ENCODE measurements around the gene SPAG16. TPM values are rescaled to one million over a fixed set of nuclear protein-coding genes. Genes with fewer than 3 reads are reported as not detected.

SPAG16 gene
- polyA plus RNA-seq, 6 donors from 2014 or later = 8.4 to 19.7 (median 15.7) TPM

- no peaks in the 10 kb centered on the region for H3K36me3 Mint-ChIP-seq
- H3K27me3 Mint-ChIP-seq = no peaks in the 10 kb centered on the region
- DNase-seq (no peak), ATAC-seq (ENCODE audit: low read depth in 2 of 2) (no peak)
- no peak overlapping the region for H3K4me3 Mint-ChIP-seq
- no peaks in the 10 kb centered on the region for H3K4me1 Mint-ChIP-seq
- H3K27ac Mint-ChIP-seq = no peak overlapping the region
- H3K9me3 Mint-ChIP-seq = peaks cover 0 to 31% (median 8%) of the 10 kb centered on the region in 7 donors
Observed at GRCh38 chr2:213551526-213551925, 267.3 kb downstream of the SPAG16 start.

- H3K36me3 Mint-ChIP-seq = no peaks in the 10 kb centered on the region
- no peak for DNase-seq
- no peaks in the 10 kb centered on the region for H3K4me1 Mint-ChIP-seq
- peaks cover 0 to 33% (median 8%) of the 10 kb centered on the region in 7 donors for H3K9me3 Mint-ChIP-seq
- H3K27me3 Mint-ChIP-seq = no peaks in the 10 kb centered on the region
- H3K4me3 Mint-ChIP-seq = no peak overlapping the region
- no peak for ATAC-seq (ENCODE audit: low read depth in 2 of 2)
- no peak overlapping the region for H3K27ac Mint-ChIP-seq
Observed at GRCh38 chr2:213559053-213559452, 274.8 kb downstream of the SPAG16 start.

- H3K9me3 Mint-ChIP-seq = peaks cover 0 to 7% (median 3%) of the 10 kb centered on the region in 7 donors
- DNase-seq (no peak), ATAC-seq (ENCODE audit: low read depth in 2 of 2) (no peak)
- no peaks in the 10 kb centered on the region for H3K36me3 Mint-ChIP-seq
- no peaks in the 10 kb centered on the region for H3K4me1 Mint-ChIP-seq
- no peak overlapping the region for H3K27ac Mint-ChIP-seq
- H3K4me3 Mint-ChIP-seq = no peak overlapping the region
- no peaks in the 10 kb centered on the region for H3K27me3 Mint-ChIP-seq
Observed at GRCh38 chr2:213561759-213562158, 277.5 kb downstream of the SPAG16 start.

DNA sequence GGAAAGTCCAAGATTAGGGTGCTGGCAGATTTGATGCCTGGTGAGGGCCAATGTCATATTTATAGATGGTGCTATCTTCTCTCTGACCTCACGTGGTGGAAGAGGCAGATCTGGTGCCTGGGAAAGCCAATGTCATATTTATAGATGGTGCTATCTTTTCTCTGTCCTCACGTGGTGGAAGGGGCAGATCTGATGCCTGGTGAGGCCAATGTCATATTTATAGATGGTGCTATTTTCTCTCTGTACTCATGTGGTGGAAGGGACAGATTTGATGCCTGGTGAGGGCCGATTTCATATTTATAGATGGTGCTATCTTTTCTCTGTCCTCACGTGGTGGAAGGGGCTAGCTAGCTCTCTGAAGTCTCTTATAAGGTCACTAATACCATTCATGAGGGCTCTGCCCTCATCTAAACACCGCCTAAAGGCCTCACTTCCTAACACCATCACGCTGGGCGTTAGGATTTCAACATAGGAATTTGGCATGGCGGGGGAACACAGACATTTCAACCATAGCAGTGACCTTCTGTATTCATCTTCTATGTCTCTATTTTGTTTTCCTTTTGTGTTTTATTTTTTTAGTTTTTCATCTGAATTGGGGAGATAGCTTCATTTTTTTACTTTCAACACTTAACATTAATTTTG lies 278.4 kb downstream of the SPAG16 start:
- ATAC-seq (ENCODE audit: low read depth in 2 of 2) = no peak

GRCh38 chr2:213566846-213567245 lies 282.6 kb downstream of the SPAG16 start:
- no peak overlapping the region for H3K27ac Mint-ChIP-seq

More for the DNA sequence above, 278.4 kb downstream of the SPAG16 start:
- Mint-ChIP-seq H3K27ac (peak overlapping the region in 1 of 6 donors; percentile 28), H3K4me3 (no peak overlapping the region), H3K27me3 (no peaks in the 10 kb centered on the region), H3K9me3 (peaks cover 0 to 7% (median 3%) of the 10 kb centered on the region in 7 donors), H3K4me1 (no peaks in the 10 kb centered on the region), H3K36me3 (no peaks in the 10 kb centered on the region)
- DNase-seq = no peak

DNA sequence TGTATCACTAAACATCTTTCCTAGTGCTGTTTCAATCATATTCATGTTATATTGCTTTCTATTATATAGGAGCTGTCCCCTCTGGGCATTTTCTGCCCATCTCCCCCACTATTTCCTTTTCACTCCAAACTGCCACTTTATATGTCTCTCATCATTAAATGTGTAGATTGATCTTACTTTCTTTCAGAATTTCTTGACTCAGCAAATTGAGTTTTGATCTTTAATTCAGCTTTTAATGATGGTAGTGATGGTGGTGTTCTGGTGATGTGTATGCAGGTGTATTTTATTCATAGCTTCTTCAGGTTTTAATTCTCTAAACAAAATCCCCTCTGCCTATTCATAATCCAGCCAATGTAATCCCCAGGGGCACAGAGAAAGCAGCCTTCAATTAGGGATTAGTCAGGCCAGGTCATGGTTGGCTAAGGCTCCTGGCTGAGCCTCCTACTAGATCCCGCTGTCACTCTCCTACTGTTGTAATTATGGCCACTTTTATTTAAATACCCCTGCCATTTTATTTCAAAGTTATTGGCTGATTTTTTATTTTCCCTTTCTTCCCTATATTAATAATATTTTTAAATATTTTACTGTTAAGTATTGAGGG lies 325.4 kb downstream of the SPAG16 start:
- no peaks in the 10 kb centered on the region for H3K9me3 Mint-ChIP-seq
- no peaks in the 10 kb centered on the region for H3K36me3 Mint-ChIP-seq
- H3K27me3 Mint-ChIP-seq = no peaks in the 10 kb centered on the region
- H3K4me1 Mint-ChIP-seq = no peaks in the 10 kb centered on the region
- ATAC-seq (ENCODE audit: low read depth in 2 of 2) (no peak), DNase-seq (no peak)
- H3K4me3 Mint-ChIP-seq = no peak overlapping the region
- peak overlapping the region in 1 of 6 donors; percentile 53 for H3K27ac Mint-ChIP-seq

More at GRCh38 chr2:213566846-213567245, 282.6 kb downstream of the SPAG16 start:
- Mint-ChIP-seq H3K9me3 (peaks cover 0 to 7% (median 3%) of the 10 kb centered on the region in 7 donors), H3K4me3 (no peak overlapping the region), H3K36me3 (no peaks in the 10 kb centered on the region), H3K4me1 (no peaks in the 10 kb centered on the region), H3K27me3 (no peaks in the 10 kb centered on the region)
- ATAC-seq (ENCODE audit: low read depth in 2 of 2) (no peak), DNase-seq (no peak)

DNA sequence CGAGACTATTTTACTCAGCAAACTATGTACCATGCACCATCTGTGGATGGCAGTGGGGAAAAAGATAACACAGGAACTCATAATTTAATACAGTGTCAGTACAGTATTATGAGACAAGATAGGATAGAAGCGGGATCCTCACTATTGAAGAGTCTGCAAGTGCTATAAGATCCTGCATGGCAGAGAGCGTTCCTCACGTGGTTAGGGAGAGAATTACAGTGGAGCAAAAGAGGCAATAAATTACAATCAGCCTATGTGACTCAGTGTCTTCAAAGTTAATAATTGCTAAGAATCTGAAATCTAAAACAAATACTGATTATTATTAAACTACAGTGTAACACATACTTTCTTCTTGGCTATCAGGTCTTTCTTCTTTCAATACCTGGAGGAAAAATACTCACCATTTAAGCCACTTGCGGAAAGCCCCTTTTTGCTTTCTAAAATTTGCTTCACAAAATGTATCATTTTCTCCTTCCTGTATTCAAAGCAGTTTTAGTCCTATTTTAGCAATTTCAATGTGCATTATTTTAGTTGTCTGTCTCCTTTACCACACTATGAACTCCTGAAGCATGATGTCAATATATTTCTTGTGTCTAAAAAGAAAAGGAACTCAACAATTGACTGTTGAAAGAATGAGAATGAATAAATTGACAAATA lies 342.9 kb downstream of the SPAG16 start:
- ATAC-seq (ENCODE audit: low read depth in 2 of 2) = no peak
- no peaks in the 10 kb centered on the region for H3K27me3 Mint-ChIP-seq
- no peak overlapping the region for H3K4me3 Mint-ChIP-seq
- peaks cover under 1 to 18% (median 3%) of the 10 kb centered on the region in 7 donors for H3K9me3 Mint-ChIP-seq
- no peaks in the 10 kb centered on the region for H3K4me1 Mint-ChIP-seq
- no peak for DNase-seq
- H3K36me3 Mint-ChIP-seq = no peaks in the 10 kb centered on the region
- no peak overlapping the region for H3K27ac Mint-ChIP-seq

GRCh38 chr2:213627835-213628460 lies 343.7 kb downstream of the SPAG16 start:
- ATAC-seq (ENCODE audit: low read depth in 2 of 2) (no peak), DNase-seq (no peak)
- Mint-ChIP-seq H3K36me3 (no peaks in the 10 kb centered on the region), H3K4me1 (no peaks in the 10 kb centered on the region), H3K27ac (no peak overlapping the region), H3K4me3 (no peak overlapping the region), H3K27me3 (no peaks in the 10 kb centered on the region), H3K9me3 (peaks cover 4 to 25% (median 6%) of the 10 kb centered on the region in 7 donors)

GRCh38 chr2:213640738-213641425 lies 356.6 kb downstream of the SPAG16 start:
- no peaks in the 10 kb centered on the region for H3K27me3 Mint-ChIP-seq
- no peak overlapping the region for H3K27ac Mint-ChIP-seq
- no peaks in the 10 kb centered on the region for H3K36me3 Mint-ChIP-seq
- H3K4me1 Mint-ChIP-seq = no peaks in the 10 kb centered on the region
- DNase-seq (no peak), ATAC-seq (ENCODE audit: low read depth in 2 of 2) (no peak)
- peaks cover 3 to 13% (median 11%) of the 10 kb centered on the region in 7 donors for H3K9me3 Mint-ChIP-seq
- H3K4me3 Mint-ChIP-seq = no peak overlapping the region

DNA sequence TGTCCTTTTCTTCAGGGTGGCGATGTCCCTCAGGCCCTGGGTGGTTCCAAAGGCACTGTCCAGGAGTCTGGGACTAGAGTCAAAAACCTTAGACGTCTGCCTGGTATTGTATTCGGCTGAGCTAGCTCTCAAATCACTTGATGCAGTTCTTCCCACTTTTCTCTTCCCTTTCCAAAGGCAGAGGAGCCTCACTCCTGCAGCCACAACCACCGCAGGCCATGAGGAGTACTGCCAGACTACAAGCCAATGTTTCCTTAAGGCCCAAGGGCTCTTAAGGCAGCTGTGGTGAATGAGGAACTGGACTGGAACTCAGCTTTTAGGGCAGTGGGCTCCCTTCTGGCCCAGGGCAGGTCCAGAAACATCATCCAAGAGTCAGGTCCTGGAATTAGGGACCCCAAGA lies 360.7 kb downstream of the SPAG16 start:
- DNase-seq (no peak), ATAC-seq (ENCODE audit: low read depth in 2 of 2) (no peak)
- peaks cover 0 to 9% (median 2%) of the 10 kb centered on the region in 7 donors for H3K9me3 Mint-ChIP-seq
- H3K27me3 Mint-ChIP-seq = no peaks in the 10 kb centered on the region
- H3K36me3 Mint-ChIP-seq = no peaks in the 10 kb centered on the region
- H3K4me3 Mint-ChIP-seq = no peak overlapping the region
- H3K4me1 Mint-ChIP-seq = no peaks in the 10 kb centered on the region
- H3K27ac Mint-ChIP-seq = no peak overlapping the region

GRCh38 chr2:213649176-213649575 lies 364.9 kb downstream of the SPAG16 start:
- Mint-ChIP-seq H3K9me3 (peaks cover 0 to 4% (median 0%) of the 10 kb centered on the region in 7 donors), H3K36me3 (no peaks in the 10 kb centered on the region), H3K27ac (no peak overlapping the region), H3K27me3 (no peaks in the 10 kb centered on the region), H3K4me3 (no peak overlapping the region), H3K4me1 (no peaks in the 10 kb centered on the region)
- ATAC-seq (ENCODE audit: low read depth in 2 of 2) (no peak), DNase-seq (no peak)

- no peak for ATAC-seq (ENCODE audit: low read depth in 2 of 2)
- Mint-ChIP-seq H3K36me3 (no peaks in the 10 kb centered on the region), H3K4me3 (no peak overlapping the region), H3K27ac (peak overlapping the region in 1 of 6 donors; percentile 69), H3K4me1 (no peaks in the 10 kb centered on the region), H3K9me3 (peaks cover 2 to 39% (median 9%) of the 10 kb centered on the region in 7 donors), H3K27me3 (no peaks in the 10 kb centered on the region)
- DNase-seq = no peak
Observed at GRCh38 chr2:213664817-213665216, 380.6 kb downstream of the SPAG16 start.

- no peaks in the 10 kb centered on the region for H3K4me1 Mint-ChIP-seq
- H3K4me3 Mint-ChIP-seq = no peak overlapping the region
- DNase-seq = no peak
Observed at GRCh38 chr2:213669657-213670056, 385.4 kb downstream of the SPAG16 start.

More at GRCh38 chr2:213669657-213670056, 385.4 kb downstream of the SPAG16 start:
- Mint-ChIP-seq H3K27ac (no peak overlapping the region), H3K36me3 (no peaks in the 10 kb centered on the region), H3K27me3 (no peaks in the 10 kb centered on the region), H3K9me3 (peaks cover 4 to 33% (median 5%) of the 10 kb centered on the region in 7 donors)
- ATAC-seq (ENCODE audit: low read depth in 2 of 2) = no peak

All from naive B cell (primary cell).